ENCODE measurements around the gene BRME1. TPM values are rescaled to one million over a fixed set of nuclear protein-coding genes. Genes with fewer than 3 reads are reported as not detected.

The BRME1 gene
- total RNA-seq, 2 donors from 2014 or later: 0.28 to 0.70 TPM

DNA sequence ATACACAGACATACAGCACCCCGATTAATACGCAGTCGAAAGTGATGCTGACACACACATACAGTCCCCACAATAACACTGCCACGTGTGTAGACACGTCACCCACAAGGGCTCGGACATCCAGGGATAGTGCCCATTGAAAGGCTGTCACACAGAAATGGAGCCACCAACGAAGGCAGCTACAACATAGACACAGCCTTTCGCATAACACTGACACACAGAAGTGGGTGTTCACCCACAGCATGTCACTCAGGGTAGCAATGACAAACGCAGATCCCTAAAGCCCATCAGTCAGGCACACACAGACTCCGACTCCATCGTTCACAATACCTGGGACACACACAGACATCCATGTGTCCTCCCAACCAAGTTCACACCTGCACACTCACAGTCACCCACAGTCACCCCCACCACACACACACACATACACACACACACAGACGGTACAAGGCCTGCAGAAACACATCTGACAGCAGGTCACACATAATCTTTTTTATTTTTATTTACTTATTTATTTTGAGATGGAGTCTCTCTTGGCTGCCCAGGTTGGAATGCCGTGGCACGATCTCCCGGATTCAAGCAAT, 39.4 kb downstream of the BRME1 start:
- no peak overlapping the region for H3K27ac ChIP-seq
- H3K4me3 ChIP-seq: peak overlapping the region in 1 of 2 donors; percentile 82
- no peaks in the 10 kb centered on the region for H3K36me3 ChIP-seq
- no peaks in the 10 kb centered on the region for H3K27me3 ChIP-seq
- no peaks in the 10 kb centered on the region for H3K9me3 ChIP-seq
- H3K4me1 ChIP-seq: peaks cover 0 to 16% of the 10 kb centered on the region in 2 donors
- DNase-seq (ENCODE audit: low spot score): no peak
- TF ChIP-seq, protein P1, sequence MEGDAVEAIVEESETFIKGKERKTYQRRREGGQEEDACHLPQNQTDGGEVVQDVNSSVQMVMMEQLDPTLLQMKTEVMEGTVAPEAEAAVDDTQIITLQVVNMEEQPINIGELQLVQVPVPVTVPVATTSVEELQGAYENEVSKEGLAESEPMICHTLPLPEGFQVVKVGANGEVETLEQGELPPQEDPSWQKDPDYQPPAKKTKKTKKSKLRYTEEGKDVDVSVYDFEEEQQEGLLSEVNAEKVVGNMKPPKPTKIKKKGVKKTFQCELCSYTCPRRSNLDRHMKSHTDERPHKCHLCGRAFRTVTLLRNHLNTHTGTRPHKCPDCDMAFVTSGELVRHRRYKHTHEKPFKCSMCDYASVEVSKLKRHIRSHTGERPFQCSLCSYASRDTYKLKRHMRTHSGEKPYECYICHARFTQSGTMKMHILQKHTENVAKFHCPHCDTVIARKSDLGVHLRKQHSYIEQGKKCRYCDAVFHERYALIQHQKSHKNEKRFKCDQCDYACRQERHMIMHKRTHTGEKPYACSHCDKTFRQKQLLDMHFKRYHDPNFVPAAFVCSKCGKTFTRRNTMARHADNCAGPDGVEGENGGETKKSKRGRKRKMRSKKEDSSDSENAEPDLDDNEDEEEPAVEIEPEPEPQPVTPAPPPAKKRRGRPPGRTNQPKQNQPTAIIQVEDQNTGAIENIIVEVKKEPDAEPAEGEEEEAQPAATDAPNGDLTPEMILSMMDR (IDR thresholded peaks at IDR 0.05): no peak

GRCh38 chr19:13865571-13866462, 40.1 kb downstream of the BRME1 start:
- no peaks in the 10 kb centered on the region for H3K36me3 ChIP-seq
- DNase-seq (ENCODE audit: low spot score): no peak
- H3K4me1 ChIP-seq: peaks cover 0 to 23% of the 10 kb centered on the region in 2 donors
- peak overlapping the region; percentile 63 to 82 for H3K4me3 ChIP-seq
- no peaks in the 10 kb centered on the region for H3K27me3 ChIP-seq
- H3K27ac ChIP-seq: peak overlapping the region; percentile 56 to 66
- TF ChIP-seq, protein P1 (IDR thresholded peaks at IDR 0.05): no peak
- H3K9me3 ChIP-seq: no peaks in the 10 kb centered on the region

- TF ChIP-seq, protein P1 (IDR thresholded peaks at IDR 0.05): no peak
- Histone ChIP-seq H3K9me3 (no peaks in the 10 kb centered on the region), H3K27ac (peak overlapping the region; percentile 55), H3K27me3 (no peaks in the 10 kb centered on the region), H3K4me3 (peak overlapping the region; percentile 63 to 82), H3K4me1 (peaks cover 0 to 24% of the 10 kb centered on the region in 2 donors), H3K36me3 (no peaks in the 10 kb centered on the region)
- no peak for DNase-seq (ENCODE audit: low spot score)
These were observed 41.0 kb downstream of the BRME1 start for GRCh38 chr19:13864667-13865570.

DNA sequence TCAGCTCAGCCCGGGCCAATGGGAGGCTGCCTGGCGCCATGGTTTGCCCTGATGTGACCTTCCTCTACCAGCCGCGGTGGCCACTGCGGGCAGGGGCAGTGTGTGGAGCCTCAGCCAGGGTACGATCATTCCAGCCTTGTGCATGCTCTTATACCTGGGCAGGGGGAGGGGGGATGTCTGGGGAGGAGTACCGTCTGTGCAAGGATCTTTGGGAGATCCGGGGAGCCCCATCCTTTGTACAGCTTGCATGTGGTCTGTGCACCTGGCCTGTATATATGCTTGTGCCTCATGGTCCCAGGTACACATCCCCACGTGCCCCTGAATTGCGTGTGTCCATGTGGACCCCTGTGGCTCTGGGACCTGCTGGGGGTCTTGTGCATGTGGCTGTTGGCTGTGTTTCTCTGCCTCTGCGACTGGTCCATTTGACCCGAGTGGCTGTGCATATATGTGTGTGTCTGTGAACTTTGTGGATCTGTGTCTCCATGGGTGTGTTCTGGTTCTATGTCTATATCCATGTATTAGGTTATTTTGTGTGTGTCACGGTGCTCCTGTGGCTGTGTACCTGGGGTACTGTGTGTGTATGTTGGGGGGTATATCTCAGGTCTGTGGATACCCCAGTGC, 41.8 kb downstream of the BRME1 start:
- peak overlapping the region; percentile 55 for H3K27ac ChIP-seq
- no peaks in the 10 kb centered on the region for H3K9me3 ChIP-seq
- peaks cover 0 to 24% of the 10 kb centered on the region in 2 donors for H3K4me1 ChIP-seq
- H3K4me3 ChIP-seq: no peak overlapping the region
- no peak for DNase-seq (ENCODE audit: low spot score)
- H3K36me3 ChIP-seq: no peaks in the 10 kb centered on the region
- TF ChIP-seq, protein P1 (IDR thresholded peaks at IDR 0.05): no peak
- no peaks in the 10 kb centered on the region for H3K27me3 ChIP-seq

All from right atrium auricular region (tissue), 2 donors.